GM10847 (cell line): ENCODE results near the gene SHISA9.

Source experiments
- POLR2A ChIP-seq: IDR thresholded peaks from 2 replicates; pipeline ENCODE4 v1.6.1; 2011; ENCODE audit not compliant: insufficient read length; ENCODE audit errors: extremely low read depth

The SHISA9 gene

GRCh38 chr16:12975766-12976165 is 74.4 kb downstream of the SHISA9 start:
- TF ChIP-seq POLR2A: no peak

GRCh38 chr16:12976496-12976895 is 75.1 kb downstream of the SHISA9 start:
- no peak for TF ChIP-seq POLR2A

- no peak for TF ChIP-seq POLR2A
Observed at GRCh38 chr16:12976936-12977335, 75.5 kb downstream of the SHISA9 start.

GRCh38 chr16:12985516-12985915 is 84.1 kb downstream of the SHISA9 start:
- no peak for TF ChIP-seq POLR2A

- TF ChIP-seq POLR2A: no peak
Observed at GRCh38 chr16:12988071-12988470, 86.7 kb downstream of the SHISA9 start.

GRCh38 chr16:12992066-12992465 is 90.7 kb downstream of the SHISA9 start:
- TF ChIP-seq POLR2A: no peak

GRCh38 chr16:12994402-12994801 is 93.0 kb downstream of the SHISA9 start:
- TF ChIP-seq POLR2A: no peak

- TF ChIP-seq POLR2A: no peak
Observed at GRCh38 chr16:12995721-12996372, 94.4 kb downstream of the SHISA9 start.

GRCh38 chr16:12998361-12999085 is 97.1 kb downstream of the SHISA9 start:
- TF ChIP-seq POLR2A: no peak

- TF ChIP-seq POLR2A: no peak
Observed at GRCh38 chr16:12999368-12999767, 98.0 kb downstream of the SHISA9 start.

GRCh38 chr16:13005721-13006247 is 104.4 kb downstream of the SHISA9 start:
- TF ChIP-seq POLR2A: no peak

- no peak for TF ChIP-seq POLR2A
Observed at GRCh38 chr16:13012601-13013000, 111.2 kb downstream of the SHISA9 start.

GRCh38 chr16:13013043-13013442 is 111.6 kb downstream of the SHISA9 start:
- TF ChIP-seq POLR2A: no peak

GRCh38 chr16:13014476-13014875 is 113.1 kb downstream of the SHISA9 start:
- no peak for TF ChIP-seq POLR2A

GRCh38 chr16:13018026-13018425 is 116.6 kb downstream of the SHISA9 start:
- TF ChIP-seq POLR2A: no peak

GRCh38 chr16:13021996-13022395 is 120.6 kb downstream of the SHISA9 start:
- no peak for TF ChIP-seq POLR2A
